ENCODE data around the gene CCDC182.

CCDC182 gene

DNA sequence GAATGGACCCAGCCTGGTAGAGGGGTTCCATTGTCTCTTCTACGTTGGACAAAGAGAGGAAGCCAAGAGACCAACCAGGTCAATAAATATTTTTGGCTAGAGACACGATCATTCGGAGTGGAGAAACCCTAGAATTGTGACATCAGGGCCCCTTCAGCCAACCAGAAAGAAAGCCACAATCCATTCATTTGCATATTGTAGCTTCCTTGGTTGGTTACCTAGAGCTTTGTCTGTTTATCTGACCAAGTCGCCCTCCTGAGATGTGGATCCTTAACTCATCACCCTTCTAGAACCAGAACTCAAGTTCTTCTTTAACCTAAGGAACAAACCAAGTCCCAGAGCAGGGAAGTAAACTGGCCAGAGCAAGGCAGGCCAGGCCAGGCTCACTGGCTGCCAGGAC, at the start of gene CCDC182:
TSS of gene CCDC182 (minus strand) at position 58 of the 400 bp plus-strand sequence. CDS start at position 31, 27 bp downstream.
- DNase-seq (ENCODE audit: low read depth), result no peak

DNA sequence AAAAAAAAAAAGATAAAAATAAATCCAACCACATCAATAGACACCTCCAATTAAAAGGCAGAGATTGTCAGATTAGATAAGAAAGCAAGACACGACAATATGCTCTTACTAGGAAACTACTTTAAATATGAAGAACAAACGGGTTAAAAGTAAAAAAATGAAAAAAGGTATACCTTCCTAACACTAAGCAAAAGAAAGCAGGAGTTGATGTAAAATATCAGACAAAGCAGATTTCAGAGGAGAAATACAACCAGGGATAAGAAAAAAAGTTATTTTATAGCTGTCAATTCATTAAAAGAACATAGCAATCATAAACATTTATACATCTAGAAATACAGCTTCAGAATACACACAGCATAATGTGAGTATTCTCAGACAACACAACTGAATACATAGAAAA, 49.7 kb upstream of the CCDC182 start:
- no peak for DNase-seq (ENCODE audit: low read depth)

- no peak for DNase-seq (ENCODE audit: low read depth)
Measured at GRCh38 chr17:57788725-57789124, 43.6 kb upstream of the CCDC182 start.

DNA sequence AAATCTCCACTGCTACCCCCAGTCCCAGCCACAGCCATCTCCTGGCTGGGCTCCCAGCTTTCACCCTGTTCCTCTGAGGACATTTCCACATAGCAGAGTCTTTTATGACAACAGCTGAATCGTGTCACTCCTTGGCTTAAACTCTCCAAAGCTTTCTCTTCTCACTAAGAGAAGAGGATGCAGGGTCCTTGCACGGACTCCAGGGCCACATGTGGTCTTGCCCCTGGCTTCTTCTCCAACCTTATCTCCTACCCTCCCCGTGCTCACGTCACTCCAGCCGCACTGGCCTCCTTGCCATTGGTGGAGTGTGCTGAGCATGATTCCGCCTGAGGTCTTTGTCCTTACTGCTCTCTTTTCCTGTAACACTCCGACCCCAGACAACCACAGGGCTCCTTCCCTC, 39.9 kb upstream of the CCDC182 start:
- no peak for DNase-seq (ENCODE audit: low read depth)

GRCh38 chr17:57784226-57784895, 39.3 kb upstream of the CCDC182 start:
- DNase-seq (ENCODE audit: low read depth), result no peak

GRCh38 chr17:57783338-57783742, 38.2 kb upstream of the CCDC182 start:
- no peak for DNase-seq (ENCODE audit: low read depth)

- no peak for DNase-seq (ENCODE audit: low read depth)
Measured at GRCh38 chr17:57782647-57783337, 37.7 kb upstream of the CCDC182 start.

- no peak for DNase-seq (ENCODE audit: low read depth)
Measured at GRCh38 chr17:57782062-57782490, 37.0 kb upstream of the CCDC182 start.

DNA sequence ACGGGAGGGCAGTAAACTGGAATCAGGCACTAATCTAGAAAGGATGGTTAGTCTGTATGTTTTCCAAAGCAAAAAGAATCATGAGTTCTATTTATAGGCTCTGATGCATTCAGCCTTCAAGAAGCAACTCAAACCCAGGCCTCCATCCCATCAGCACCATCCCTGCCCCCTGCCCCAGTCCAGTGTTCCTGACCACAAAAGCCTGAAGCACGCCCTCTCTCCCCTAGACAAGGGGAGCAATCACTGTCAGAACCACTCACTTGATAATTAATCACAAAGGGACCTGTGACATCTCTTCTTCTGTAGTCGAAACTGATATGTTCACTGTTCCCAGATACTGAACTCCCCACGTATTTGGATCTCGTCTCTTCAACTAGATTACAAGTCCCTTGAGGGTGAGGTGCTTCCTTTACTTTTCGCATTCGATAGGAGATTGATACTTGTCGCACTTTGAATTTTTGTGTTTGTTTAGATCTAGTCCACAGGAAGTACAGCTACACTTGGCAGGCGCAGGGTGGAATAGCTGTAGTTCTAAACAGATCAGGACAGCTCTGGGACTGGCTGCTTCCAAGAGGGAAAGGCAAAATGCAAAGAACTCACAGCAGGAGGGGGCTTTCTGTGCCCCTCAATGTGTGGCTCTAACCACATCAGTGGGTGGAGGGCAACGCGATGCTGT, 36.4 kb upstream of the CCDC182 start:
- DNase-seq (ENCODE audit: low read depth), result no peak

- DNase-seq (ENCODE audit: low read depth), result no peak
Measured at GRCh38 chr17:57779706-57780105, 34.6 kb upstream of the CCDC182 start.

DNA sequence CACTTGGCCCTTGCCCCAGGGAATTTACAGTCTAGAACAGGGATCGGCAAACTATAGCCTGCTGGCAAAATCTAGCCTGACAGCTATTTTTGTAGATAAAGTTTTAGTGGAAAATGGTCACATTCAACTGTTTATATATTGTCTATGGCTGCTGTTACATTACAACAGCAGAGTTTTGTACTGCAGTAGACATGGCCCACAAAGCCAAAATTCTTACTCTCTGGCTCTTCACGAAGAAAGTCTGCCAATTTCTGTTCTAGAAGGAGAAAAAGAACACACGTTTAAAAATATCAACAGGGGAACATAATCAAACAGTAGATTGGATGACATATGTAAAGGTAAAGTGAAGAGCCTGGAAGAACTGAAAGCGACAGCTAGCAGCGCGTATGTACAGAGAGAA, 33.2 kb upstream of the CCDC182 start:
- no peak for DNase-seq (ENCODE audit: low read depth)

DNA sequence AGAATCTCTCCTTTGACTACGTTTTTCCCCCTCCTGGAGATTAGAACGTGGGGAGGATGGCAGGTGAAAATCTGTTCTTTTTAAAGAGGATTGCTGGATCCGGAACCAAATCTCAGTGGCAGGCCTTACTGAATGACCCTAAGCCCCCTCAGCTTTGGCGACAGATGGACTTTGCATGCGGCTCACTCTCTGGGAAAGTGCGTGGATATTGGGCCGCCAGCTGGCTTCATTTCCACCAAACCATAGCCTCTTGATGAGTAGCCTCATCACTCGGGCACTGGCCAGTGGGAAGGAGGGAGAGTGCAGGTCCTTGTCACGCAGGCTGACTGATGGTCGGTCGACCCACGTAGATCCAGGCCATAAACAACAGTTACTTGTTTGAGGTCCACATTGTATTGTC, 31.3 kb upstream of the CCDC182 start:
- DNase-seq (ENCODE audit: low read depth), result no peak

- DNase-seq (ENCODE audit: low read depth), result no peak
Measured at GRCh38 chr17:57774872-57775271, 29.8 kb upstream of the CCDC182 start.

GRCh38 chr17:57773557-57773956, 28.5 kb upstream of the CCDC182 start:
- no peak for DNase-seq (ENCODE audit: low read depth)

DNA sequence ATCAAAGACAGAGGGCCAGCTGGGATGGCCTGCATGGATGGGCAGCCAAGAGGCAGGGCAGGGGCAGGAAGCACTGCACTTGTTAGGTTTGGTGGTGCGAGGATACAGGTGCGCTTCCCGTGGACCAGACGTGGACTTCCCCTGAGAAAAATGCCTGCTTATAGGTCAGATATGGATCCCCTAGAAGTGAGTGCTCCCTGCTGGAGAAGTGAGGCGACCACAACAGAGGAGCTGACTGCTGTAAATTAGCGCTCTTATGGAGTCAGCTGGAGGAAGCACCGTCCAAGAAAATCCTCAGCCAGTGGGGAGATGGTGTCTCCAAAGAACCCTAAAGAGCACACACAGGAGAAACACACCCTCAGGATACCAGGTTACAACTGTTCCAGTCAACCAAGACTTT, 27.7 kb upstream of the CCDC182 start:
- DNase-seq (ENCODE audit: low read depth), result no peak

- DNase-seq (ENCODE audit: low read depth), result no peak
Measured at GRCh38 chr17:57767561-57767960, 22.5 kb upstream of the CCDC182 start.

- DNase-seq (ENCODE audit: low read depth), result no peak
Measured at GRCh38 chr17:57766318-57766943, 21.3 kb upstream of the CCDC182 start.

DNA sequence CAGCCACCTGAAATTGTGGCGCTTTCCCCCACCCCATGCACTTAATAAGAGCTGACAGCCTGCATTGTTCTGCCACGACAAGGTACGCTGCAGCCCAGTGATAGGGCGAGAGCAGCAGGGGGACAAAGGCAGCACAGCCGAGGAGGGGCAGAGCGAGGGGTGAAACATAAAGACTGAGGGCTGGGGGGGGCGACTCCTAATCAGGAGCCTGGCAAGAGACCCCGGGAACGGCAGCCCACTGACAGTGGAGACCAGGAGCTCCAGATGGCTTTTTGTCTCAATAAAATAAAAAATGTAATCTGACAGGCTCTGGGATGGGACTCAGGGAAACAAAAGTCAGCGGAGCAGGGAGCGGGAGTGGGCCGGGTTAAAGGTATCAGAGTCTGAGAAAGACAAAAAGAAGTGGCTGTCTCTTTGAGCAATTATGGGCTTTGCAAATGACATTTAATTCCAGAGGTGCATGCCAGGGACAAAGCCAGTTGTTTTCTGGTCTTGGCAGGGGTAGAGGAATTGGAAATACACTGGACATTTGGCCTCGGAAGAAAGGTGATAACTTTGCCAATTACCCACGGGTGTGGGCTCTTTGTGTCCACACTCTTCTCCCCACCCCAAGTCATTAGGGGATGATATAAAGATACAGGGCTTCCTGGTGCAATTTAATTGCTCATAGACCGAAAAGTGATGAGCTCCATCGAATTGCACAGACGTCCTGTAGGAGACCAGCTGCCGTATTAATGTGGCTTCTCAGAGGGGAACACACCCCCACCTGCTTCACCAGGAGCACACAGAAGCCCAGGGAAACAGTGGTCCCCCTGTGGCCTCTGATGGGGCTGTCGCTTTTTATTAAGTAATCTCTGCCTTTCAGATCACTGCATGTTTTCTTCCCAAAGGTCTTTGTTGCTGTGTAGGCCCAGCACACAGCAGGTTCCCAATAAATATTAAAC, 17.6 kb upstream of the CCDC182 start:
- no peak for DNase-seq (ENCODE audit: low read depth)

DNA sequence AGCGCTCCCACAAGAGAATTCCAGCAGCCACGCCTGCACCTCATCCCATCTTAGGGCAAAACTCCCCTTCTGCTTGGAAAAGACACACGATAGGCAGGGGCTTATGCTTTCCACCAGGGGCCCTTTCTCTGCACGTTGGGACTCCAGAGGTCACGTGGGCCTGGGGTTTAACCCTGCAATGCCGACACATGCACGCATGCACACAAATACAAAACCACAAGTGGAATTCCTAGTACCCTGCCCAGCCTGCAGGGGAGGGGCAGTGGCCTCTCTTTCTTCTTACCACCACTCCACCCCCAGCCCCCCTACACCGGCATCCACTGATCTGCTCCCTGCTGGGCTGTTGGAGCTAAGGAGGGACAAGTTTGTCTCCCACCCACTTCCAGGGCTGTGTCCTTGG, 16.8 kb upstream of the CCDC182 start:
- DNase-seq (ENCODE audit: low read depth), result no peak

GRCh38 chr17:57760046-57760445, 14.9 kb upstream of the CCDC182 start:
- no peak for DNase-seq (ENCODE audit: low read depth)

DNA sequence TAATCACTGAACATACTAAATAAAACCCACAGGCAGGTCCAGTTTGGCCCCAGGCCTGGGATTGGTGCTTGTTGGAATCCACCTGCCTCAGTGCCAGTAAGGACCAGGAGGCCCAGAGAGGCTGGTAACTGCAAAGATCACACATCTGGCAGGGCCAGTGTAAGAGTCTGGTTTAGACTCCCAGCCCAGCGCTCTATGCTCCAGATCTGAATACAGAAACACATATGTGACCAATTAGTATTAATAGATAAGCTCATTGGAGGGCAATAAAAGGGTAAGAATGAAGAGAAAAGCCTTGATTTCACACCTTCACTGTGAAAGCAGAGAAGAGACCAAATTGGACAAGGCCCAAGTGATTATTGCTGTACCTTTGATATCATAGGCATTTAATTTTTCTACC, 13.6 kb upstream of the CCDC182 start:
- DNase-seq (ENCODE audit: low read depth), result no peak

DNA sequence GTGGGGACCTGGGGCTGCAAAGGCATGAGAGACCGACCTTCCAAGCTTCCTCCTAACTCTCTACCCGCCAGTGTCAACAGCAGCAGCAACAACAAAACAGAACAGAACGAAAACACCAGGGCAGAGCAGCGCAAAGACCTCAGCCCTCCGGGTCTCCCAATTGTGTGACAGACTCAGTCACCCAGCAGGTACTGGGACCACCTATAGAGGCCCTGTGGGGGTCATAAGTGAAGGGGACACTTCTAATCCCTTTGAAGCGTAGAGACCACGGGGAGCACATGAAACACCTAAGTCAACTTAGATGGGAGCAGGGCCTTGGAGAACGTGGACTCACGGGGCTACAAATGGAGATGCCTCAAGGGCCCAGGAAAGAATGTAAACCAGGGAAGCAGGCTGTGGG, 12.6 kb upstream of the CCDC182 start:
- no peak for DNase-seq (ENCODE audit: low read depth)
